Uterus (tissue), 4 donors: Measurements from ENCODE around the gene SETBP1. TPM values are rescaled to one million over a fixed set of nuclear protein-coding genes. Genes with fewer than 3 reads are reported as not detected.
A peak's percentile ranks its signal among the peaks of the same experiment; 100 is the strongest.

Experiments
- DNase-seq, 2 donors: peaks; one replicate each; pipeline ENCODE4 v3.0.0-alpha.2; 2019 to 2020
- H3K27ac ChIP-seq, 2 donors: fragments of 200-600 bp; sonication (generic); 1 replicate in 1 of 2; 2 replicates in 1 of 2; pipeline ENCODE4 v1.5.1; 2016 to 2018
- H3K27me3 ChIP-seq, 2 donors: fragments of 200-600 bp; sonication (generic); one replicate each; pipeline ENCODE4 v1.5.1; 2018 to 2019; ENCODE audit warnings: control low read depth in 1 of 2
- H3K36me3 ChIP-seq, 2 donors: fragments of 200-600 bp; sonication (generic); one replicate each; pipeline ENCODE4 v1.5.1; 2019; ENCODE audit warnings: control low read depth in 1 of 2
- H3K4me1 ChIP-seq, 2 donors: fragments of 200-600 bp; sonication (generic); one replicate each; pipeline ENCODE4 v1.5.1; 2018 to 2019; ENCODE audit warnings: control low read depth in 1 of 2
- H3K4me3 ChIP-seq, 2 donors: fragments of 200-600 bp; sonication (generic); 1 replicate in 1 of 2; 2 replicates in 1 of 2; pipeline ENCODE4 v1.5.1; 2018 to 2019; ENCODE audit warnings: mild to moderate bottlenecking in 1 of 2
- H3K9me3 ChIP-seq, 2 donors: fragments of 200-600 bp; sonication (generic); one replicate each; pipeline ENCODE4 v1.5.1; 2019; ENCODE audit warnings: control low read depth in 1 of 2
- POLR2A ChIP-seq, 2 donors: fragments of 450-650 bp; IDR thresholded peaks; one replicate each; pipeline ENCODE4 v1.6.1; 2016; ENCODE audit warnings: antibody characterized with exemption in 2 of 2, mild to moderate bottlenecking in 1 of 2, moderate library complexity in 1 of 2
- intact Hi-C: fragments of 100-400 bp; cut with DNase I; formaldehyde crosslinking; loops from one replicate; pipeline ENCODE4 v1.15.1; 2023; ENCODE audit warnings: low total_unique reads
- total RNA-seq, 4 donors: library from RNA; depleted of rRNA in 3 of 4; stranded (reverse); fragments of >200 nt in 3 of 4; gene quantifications; one replicate each; pipeline versions ENCODE4 v1.1.0 to v1.2.4, GENCODE V29; 2014 to 2023
- TF ChIP-seq, protein P1 (sequence below), 4 experiments: fragments of 200-600 bp in 2 of 4; fragments of 450-650 bp in 2 of 4; sonication (generic) in 2 of 4; IDR thresholded peaks; one replicate each; pipeline ENCODE4 v1.5.1; 2016 to 2019; ENCODE audit warnings: antibody characterized with exemption in 4 of 4, mild to moderate bottlenecking in 2 of 4, moderate library complexity in 1 of 4
- donor health status: DM: yes; HTN: yes; CAD: no.

Gene SETBP1
- total RNA-seq, 4 donors from 2014 or later: 16.8 to 74.0 (median 36.9) TPM

- Histone ChIP-seq H3K27ac (peak overlapping the region; percentile 82 to 96), H3K4me1 (no peaks in the 10 kb centered on the region), H3K27me3 (no peaks in the 10 kb centered on the region), H3K36me3 (no peaks in the 10 kb centered on the region), H3K4me3 (no peak overlapping the region), H3K9me3 (no peaks in the 10 kb centered on the region)
- DNase-seq: no peak
- TF ChIP-seq, protein P1, sequence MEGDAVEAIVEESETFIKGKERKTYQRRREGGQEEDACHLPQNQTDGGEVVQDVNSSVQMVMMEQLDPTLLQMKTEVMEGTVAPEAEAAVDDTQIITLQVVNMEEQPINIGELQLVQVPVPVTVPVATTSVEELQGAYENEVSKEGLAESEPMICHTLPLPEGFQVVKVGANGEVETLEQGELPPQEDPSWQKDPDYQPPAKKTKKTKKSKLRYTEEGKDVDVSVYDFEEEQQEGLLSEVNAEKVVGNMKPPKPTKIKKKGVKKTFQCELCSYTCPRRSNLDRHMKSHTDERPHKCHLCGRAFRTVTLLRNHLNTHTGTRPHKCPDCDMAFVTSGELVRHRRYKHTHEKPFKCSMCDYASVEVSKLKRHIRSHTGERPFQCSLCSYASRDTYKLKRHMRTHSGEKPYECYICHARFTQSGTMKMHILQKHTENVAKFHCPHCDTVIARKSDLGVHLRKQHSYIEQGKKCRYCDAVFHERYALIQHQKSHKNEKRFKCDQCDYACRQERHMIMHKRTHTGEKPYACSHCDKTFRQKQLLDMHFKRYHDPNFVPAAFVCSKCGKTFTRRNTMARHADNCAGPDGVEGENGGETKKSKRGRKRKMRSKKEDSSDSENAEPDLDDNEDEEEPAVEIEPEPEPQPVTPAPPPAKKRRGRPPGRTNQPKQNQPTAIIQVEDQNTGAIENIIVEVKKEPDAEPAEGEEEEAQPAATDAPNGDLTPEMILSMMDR (IDR thresholded peaks at IDR 0.05): no peak
- TF ChIP-seq POLR2A (IDR thresholded peaks at IDR 0.05): no peak
- intact Hi-C loops: no loop called here
Measured at GRCh38 chr18:44805643-44806042, 125.0 kb downstream of the SETBP1 start.

DNA sequence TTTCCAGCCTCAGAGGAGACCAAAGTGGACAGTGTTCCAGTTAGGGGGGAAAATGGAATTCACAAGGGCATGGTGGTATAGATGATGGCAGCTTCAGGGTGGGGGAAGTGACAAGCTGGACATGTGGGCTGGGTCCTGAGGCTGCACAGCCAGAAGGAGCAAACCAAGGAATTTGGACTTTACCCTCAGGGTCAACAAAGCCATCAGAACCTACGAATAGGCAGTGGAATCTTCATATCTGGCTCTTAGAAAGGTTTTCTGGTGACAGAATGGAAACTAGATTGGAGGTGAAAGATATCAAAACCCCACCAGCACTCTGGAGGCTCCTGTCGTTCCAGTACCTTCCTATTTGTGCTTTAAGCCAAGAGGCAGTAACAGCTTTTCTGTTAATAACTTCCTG is 127.1 kb downstream of the SETBP1 start:
- Histone ChIP-seq H3K9me3 (no peaks in the 10 kb centered on the region), H3K4me3 (no peak overlapping the region), H3K27me3 (no peaks in the 10 kb centered on the region), H3K27ac (peak overlapping the region in 1 of 2 donors; percentile 11), H3K36me3 (no peaks in the 10 kb centered on the region), H3K4me1 (no peaks in the 10 kb centered on the region)
- TF ChIP-seq, protein P1 (IDR thresholded peaks at IDR 0.05): no peak
- TF ChIP-seq POLR2A (IDR thresholded peaks at IDR 0.05): no peak
- intact Hi-C loops: no loop called here
- no peak for DNase-seq

DNA sequence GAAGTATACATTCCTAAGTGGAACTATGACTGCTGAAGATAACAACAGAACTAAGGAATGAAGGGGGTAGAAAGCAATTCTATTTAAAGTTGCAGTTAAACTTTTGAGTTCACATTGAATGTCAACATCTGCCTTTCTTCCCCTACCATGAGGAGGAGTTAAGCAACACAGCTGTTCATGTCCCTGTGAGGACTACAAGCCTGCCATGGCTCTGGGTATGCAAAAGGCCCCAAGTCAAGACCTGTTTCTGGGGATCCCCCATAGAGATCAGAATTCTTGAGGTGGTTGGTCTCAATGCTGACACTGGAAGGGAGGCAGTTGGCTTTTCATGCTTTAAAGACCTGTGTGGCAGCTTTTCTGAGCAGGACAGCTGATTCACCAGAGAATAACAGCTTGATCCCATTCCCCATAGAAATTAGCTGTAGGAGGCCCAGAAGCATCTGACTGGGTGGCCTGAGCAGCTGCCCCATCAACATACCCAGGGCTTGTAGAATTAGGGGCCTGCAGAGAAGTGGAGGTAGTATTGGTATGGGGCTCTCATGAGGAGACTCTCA is 131.0 kb downstream of the SETBP1 start:
- no peak overlapping the region for H3K27ac ChIP-seq
- H3K4me1 ChIP-seq: no peaks in the 10 kb centered on the region
- intact Hi-C loops: no loop called here
- H3K4me3 ChIP-seq: no peak overlapping the region
- H3K9me3 ChIP-seq: no peaks in the 10 kb centered on the region
- no peaks in the 10 kb centered on the region for H3K36me3 ChIP-seq
- H3K27me3 ChIP-seq: no peaks in the 10 kb centered on the region
- TF ChIP-seq, protein P1 (IDR thresholded peaks at IDR 0.05): no peak
- DNase-seq: no peak

GRCh38 chr18:44812426-44812825 is 131.7 kb downstream of the SETBP1 start:
- Histone ChIP-seq H3K27me3 (no peaks in the 10 kb centered on the region), H3K36me3 (no peaks in the 10 kb centered on the region), H3K4me1 (no peaks in the 10 kb centered on the region), H3K4me3 (no peak overlapping the region), H3K9me3 (no peaks in the 10 kb centered on the region), H3K27ac (no peak overlapping the region)
- intact Hi-C loops: no loop called here
- TF ChIP-seq, protein P1 (IDR thresholded peaks at IDR 0.05): no peak
- no peak for DNase-seq

DNA sequence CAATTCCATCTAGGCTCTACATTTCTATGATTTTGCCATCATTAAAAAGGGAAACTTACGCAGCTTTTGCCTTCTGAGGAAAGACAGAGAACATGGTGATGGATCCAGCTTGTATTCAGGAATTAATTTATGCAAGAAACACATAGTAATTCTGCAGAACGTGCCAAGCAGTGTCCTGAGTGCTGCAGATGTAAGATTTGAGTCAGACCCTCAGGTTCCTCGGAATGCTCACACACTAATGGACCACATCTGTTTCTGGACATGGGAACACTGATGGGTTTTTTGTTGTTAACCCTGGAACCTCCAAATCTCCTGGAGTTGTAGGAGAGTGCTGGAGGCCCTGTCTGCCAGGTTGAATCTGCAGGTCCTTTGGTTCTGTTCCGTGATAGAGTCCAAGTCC is 132.9 kb downstream of the SETBP1 start:
- no peak overlapping the region for H3K27ac ChIP-seq
- no peaks in the 10 kb centered on the region for H3K9me3 ChIP-seq
- no peak for TF ChIP-seq POLR2A (IDR thresholded peaks at IDR 0.05)
- TF ChIP-seq, protein P1 (IDR thresholded peaks at IDR 0.05): no peak
- no peaks in the 10 kb centered on the region for H3K27me3 ChIP-seq
- no peaks in the 10 kb centered on the region for H3K36me3 ChIP-seq
- peaks cover 4 to 7% of the 10 kb centered on the region in 2 donors for H3K4me1 ChIP-seq
- H3K4me3 ChIP-seq: no peak overlapping the region
- intact Hi-C loops: no loop called here
- DNase-seq: no peak
